Measurements from ENCODE around the gene PGM2L1. TPM values are rescaled to one million over a fixed set of nuclear protein-coding genes. Genes with fewer than 3 reads are reported as not detected.

Gene PGM2L1
- 10.4 to 21.2 TPM (median 17.5 TPM) in 5 replicates for total RNA-seq (2022; extraction: Qiagen RNA extraction; ENCODE audit: low read depth)

GRCh38 chr11:74398244-74399159 lies at the start of gene PGM2L1:
PGM2L1 (minus strand) TSS chr11:74398433; CDS start chr11:74398161, 272 bp downstream.

GRCh38 chr11:74311352-74311926 lies 86.8 kb downstream of the PGM2L1 start, which contains the start of gene P4HA3:
P4HA3 (minus strand) TSS chr11:74311640; CDS start chr11:74311611, 29 bp downstream.

Other genes starting within 250 kb of the PGM2L1 start
- gene C2CD3, start 227.4 kb downstream of the PGM2L1 start, total RNA-seq (2022; extraction: Qiagen RNA extraction; ENCODE audit: low read depth), result 15.8 to 18.5 TPM (median 17.0 TPM) in 5 replicates
- 47.4 to 57.9 TPM (median 53.9 TPM) in 5 replicates for gene PPME1, start 227.1 kb downstream of the PGM2L1 start, total RNA-seq (2022; extraction: Qiagen RNA extraction; ENCODE audit: low read depth)
- gene P4HA3, start 86.8 kb downstream of the PGM2L1 start, total RNA-seq (2022; extraction: Qiagen RNA extraction; ENCODE audit: low read depth), result 40.7 to 60.7 TPM (median 52.7 TPM) in 5 replicates
- gene KCNE3, start 69.1 kb upstream of the PGM2L1 start, total RNA-seq (2022; extraction: Qiagen RNA extraction; ENCODE audit: low read depth), result 0.20 TPM in 1 of 5 replicates, not detected in the others
- 1.3 to 3.2 TPM (median 2.8 TPM) in 5 replicates for gene LIPT2, start 95.3 kb upstream of the PGM2L1 start, total RNA-seq (2022; extraction: Qiagen RNA extraction; ENCODE audit: low read depth)
- gene POLD3, start 194.1 kb upstream of the PGM2L1 start, total RNA-seq (2022; extraction: Qiagen RNA extraction; ENCODE audit: low read depth), result 14.1 to 19.3 TPM (median 16.9 TPM) in 5 replicates

Data from A549 treated with GW870086 at 1 μM for 4 hours (cell line).